ENCODE measurements around the gene FAM168A.

GRCh38 chr11:73382183-73382582 lies 215.7 kb downstream of the FAM168A start:
- no peak for TF ChIP-seq CTCF (IDR thresholded peaks at IDR 0.05; ENCODE audit: insufficient read depth, low read length)
- no peak for TF ChIP-seq POLR2AphosphoS5 (IDR thresholded peaks at IDR 0.05; ENCODE audit: low read depth)
- TF ChIP-seq GABPA (IDR thresholded peaks at IDR 0.05; ENCODE audit: low read depth), result no peak

Data from HL-60 (cell line).